Neural crest cell (in vitro differentiated cells): ENCODE results near the gene C11orf21. TPM values are rescaled to one million over a fixed set of nuclear protein-coding genes. Genes with fewer than 3 reads are reported as not detected.
A peak's percentile ranks its signal among the peaks of the same experiment; 100 is the strongest.

Source experiments
- DNase-seq: peaks from one replicate; pipeline ENCODE4 v3.0.0; 2021; ENCODE audit warnings: low read depth, mixed read lengths, low spot score
- H3K27ac Mint-ChIP-seq: one replicate; pipeline ENCODE4 v1.8.0; 2021; ENCODE audit warnings: mild to moderate bottlenecking, mixed read lengths; ENCODE audit not compliant: unreplicated experiment
- H3K27me3 Mint-ChIP-seq: 2 replicates; pipeline ENCODE4 v1.8.0; 2021; ENCODE audit warnings: low read depth, mild to moderate bottlenecking, mixed read lengths
- H3K36me3 Mint-ChIP-seq: 2 replicates; pipeline ENCODE4 v1.8.0; 2021; ENCODE audit warnings: low read depth, mild to moderate bottlenecking, mixed read lengths
- H3K4me1 Mint-ChIP-seq: 2 replicates; pipeline ENCODE4 v1.8.0; 2021; ENCODE audit warnings: mixed read lengths
- H3K4me3 Mint-ChIP-seq: one replicate; pipeline ENCODE4 v1.8.0; 2021; ENCODE audit warnings: mild to moderate bottlenecking, mixed read lengths
- H3K9me3 Mint-ChIP-seq: 2 replicates; pipeline ENCODE4 v1.8.0; 2021; ENCODE audit warnings: mixed read lengths
- total RNA-seq: library from RNA; stranded (reverse); gene quantifications from 2 replicates; pipeline ENCODE4 v1.2.1, GENCODE V29; 2021
- TF ChIP-seq, protein P1 (sequence below): fragments of 200-600 bp; sonication (generic); conservative IDR thresholded peaks from 2 replicates; pipeline ENCODE4 v1.5.0; 2021; ENCODE audit warnings: antibody characterized with exemption, mild to moderate bottlenecking

Gene C11orf21
- total RNA-seq, 1 donor from 2014 or later: not detected

DNA sequence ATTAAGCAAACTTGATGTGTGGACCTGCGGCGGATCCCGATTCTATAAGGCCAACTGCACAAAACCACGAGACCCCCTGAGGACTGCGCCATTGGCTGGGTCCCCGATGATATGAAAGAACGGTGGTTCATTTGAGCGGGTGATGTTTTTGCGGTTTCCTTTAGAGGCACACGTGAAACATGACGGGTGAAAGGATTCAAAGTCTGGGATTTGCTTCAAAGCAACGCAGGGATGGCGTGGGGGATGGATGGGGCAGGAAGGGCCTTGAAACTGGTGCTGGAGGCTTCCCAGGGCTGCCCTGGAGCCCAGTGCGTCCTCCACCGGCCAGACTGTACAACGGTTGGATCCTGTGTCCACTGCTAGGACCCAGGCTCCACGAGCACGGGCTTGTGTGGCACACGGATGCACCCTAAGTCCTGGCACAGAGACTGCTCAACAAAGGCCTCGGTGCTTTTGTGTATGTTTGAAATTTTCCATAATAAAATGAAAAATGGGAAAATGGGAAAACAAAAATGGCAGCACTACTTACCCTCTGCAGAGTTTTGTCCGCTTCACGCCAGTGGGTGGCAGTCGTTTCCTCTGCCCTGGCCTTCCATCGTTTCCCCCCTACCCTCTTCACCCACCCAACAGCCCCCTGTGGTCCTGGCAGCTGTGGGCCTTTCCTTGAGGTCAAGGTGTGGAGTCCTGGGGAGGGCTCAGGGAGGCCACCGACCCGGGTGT is 35.0 kb downstream of the C11orf21 start:
- TF ChIP-seq, protein P1, sequence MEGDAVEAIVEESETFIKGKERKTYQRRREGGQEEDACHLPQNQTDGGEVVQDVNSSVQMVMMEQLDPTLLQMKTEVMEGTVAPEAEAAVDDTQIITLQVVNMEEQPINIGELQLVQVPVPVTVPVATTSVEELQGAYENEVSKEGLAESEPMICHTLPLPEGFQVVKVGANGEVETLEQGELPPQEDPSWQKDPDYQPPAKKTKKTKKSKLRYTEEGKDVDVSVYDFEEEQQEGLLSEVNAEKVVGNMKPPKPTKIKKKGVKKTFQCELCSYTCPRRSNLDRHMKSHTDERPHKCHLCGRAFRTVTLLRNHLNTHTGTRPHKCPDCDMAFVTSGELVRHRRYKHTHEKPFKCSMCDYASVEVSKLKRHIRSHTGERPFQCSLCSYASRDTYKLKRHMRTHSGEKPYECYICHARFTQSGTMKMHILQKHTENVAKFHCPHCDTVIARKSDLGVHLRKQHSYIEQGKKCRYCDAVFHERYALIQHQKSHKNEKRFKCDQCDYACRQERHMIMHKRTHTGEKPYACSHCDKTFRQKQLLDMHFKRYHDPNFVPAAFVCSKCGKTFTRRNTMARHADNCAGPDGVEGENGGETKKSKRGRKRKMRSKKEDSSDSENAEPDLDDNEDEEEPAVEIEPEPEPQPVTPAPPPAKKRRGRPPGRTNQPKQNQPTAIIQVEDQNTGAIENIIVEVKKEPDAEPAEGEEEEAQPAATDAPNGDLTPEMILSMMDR: no peak
- peaks cover 7% of the 10 kb centered on the region for H3K4me1 Mint-ChIP-seq
- peak overlapping the region; percentile 54 for H3K4me3 Mint-ChIP-seq
- no peaks in the 10 kb centered on the region for H3K36me3 Mint-ChIP-seq
- no peak overlapping the region for H3K27ac Mint-ChIP-seq
- H3K9me3 Mint-ChIP-seq: no peaks in the 10 kb centered on the region
- no peak for DNase-seq
- H3K27me3 Mint-ChIP-seq: peaks cover 59% of the 10 kb centered on the region

GRCh38 chr11:2265854-2266585 is 35.7 kb downstream of the C11orf21 start:
- TF ChIP-seq, protein P1: no peak
- H3K27me3 Mint-ChIP-seq: peaks cover 54% of the 10 kb centered on the region
- H3K27ac Mint-ChIP-seq: no peak overlapping the region
- DNase-seq: no peak
- H3K4me3 Mint-ChIP-seq: peak overlapping the region; percentile 54
- H3K4me1 Mint-ChIP-seq: peaks cover 7% of the 10 kb centered on the region
- H3K36me3 Mint-ChIP-seq: no peaks in the 10 kb centered on the region
- H3K9me3 Mint-ChIP-seq: no peaks in the 10 kb centered on the region

DNA sequence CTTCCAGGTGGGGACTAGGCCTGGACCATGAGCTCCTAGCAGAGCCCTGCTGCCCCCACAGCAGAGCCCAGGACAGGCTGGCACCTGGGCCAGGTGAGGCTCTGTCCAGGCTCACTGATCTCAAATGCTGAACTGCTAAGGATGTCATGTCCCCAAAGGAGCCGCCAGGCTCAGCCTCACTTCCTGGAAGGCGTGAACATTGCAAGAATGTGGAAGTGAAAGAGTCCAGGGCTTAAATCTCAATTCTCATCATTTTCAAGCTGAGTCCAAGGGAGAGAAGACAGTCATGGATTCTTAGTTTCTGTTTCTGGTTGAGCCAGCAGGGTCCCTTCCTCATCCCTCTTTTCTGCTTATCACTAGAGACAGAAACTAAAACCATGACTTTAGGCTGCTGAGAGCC is 36.3 kb downstream of the C11orf21 start:
- no peak for DNase-seq
- Mint-ChIP-seq H3K4me3 (no peak overlapping the region), H3K27ac (no peak overlapping the region), H3K27me3 (peaks cover 50% of the 10 kb centered on the region), H3K9me3 (no peaks in the 10 kb centered on the region), H3K4me1 (peaks cover 7% of the 10 kb centered on the region), H3K36me3 (no peaks in the 10 kb centered on the region)
- TF ChIP-seq, protein P1: no peak

- DNase-seq: no peak
- TF ChIP-seq, protein P1: no peak
- H3K4me1 Mint-ChIP-seq: peaks cover 7% of the 10 kb centered on the region
Measured at GRCh38 chr11:2264366-2265053, 37.2 kb downstream of the C11orf21 start.

DNA sequence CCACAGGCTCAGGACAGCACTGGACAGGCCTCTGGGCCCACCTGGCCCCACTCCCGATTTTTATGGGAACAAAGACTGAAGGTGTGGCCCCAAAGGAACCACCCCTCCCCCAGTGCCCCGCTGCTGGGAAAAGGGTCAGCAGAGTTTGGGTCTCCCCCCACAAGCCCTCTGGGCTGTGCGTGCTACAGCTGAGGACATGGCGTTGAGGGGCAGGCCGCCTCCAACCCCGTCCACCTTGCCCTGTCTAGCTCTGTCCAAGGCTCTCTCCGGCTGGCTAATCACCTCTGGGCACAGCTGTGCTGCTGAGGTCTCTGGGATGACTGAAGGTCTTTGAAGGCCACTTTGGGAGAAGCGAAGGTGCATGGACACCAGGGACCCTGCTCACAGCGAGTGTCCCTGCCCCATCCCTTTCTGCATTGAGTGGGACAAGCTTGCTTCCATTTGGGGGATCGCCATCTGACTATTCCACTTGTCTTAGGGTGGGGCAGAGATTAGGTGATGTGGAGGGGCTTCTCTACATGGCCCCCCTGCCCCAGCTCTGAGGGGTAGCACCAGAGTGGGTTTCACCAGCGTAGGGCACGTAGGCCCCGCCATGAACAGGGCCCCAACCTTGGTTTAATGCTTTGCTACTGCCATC is 37.9 kb downstream of the C11orf21 start:
- TF ChIP-seq, protein P1: no peak
- H3K9me3 Mint-ChIP-seq: no peaks in the 10 kb centered on the region
- peaks cover 43% of the 10 kb centered on the region for H3K27me3 Mint-ChIP-seq
- H3K4me3 Mint-ChIP-seq: no peak overlapping the region
- no peak for DNase-seq
- no peak overlapping the region for H3K27ac Mint-ChIP-seq
- H3K36me3 Mint-ChIP-seq: no peaks in the 10 kb centered on the region
- peaks cover 7% of the 10 kb centered on the region for H3K4me1 Mint-ChIP-seq

More at GRCh38 chr11:2264366-2265053, 37.2 kb downstream of the C11orf21 start:
- Mint-ChIP-seq H3K4me3 (no peak overlapping the region), H3K36me3 (no peaks in the 10 kb centered on the region), H3K27ac (no peak overlapping the region), H3K27me3 (peaks cover 47% of the 10 kb centered on the region), H3K9me3 (no peaks in the 10 kb centered on the region)
